Spleen (tissue), 7 donors: ENCODE results near the gene KIT.

Experiments used
- POLR2A ChIP-seq, 3 donors: fragments of 450-650 bp; IDR thresholded peaks; one replicate each; pipeline ENCODE4 v1.5.1; 2017; ENCODE audit warnings: antibody characterized with exemption in 3 of 3, mild to moderate bottlenecking in 1 of 3
- TF ChIP-seq, protein P1 (sequence below), 11 experiments: fragments of 200-600 bp in 7 of 11; fragments of 450-650 bp in 4 of 11; sonication (generic) in 4 of 11; IDR thresholded peaks in 8 of 11; conservative IDR thresholded peaks in 3 of 11; 1 replicate in 7 of 11; 2 replicates in 4 of 11; pipeline versions ENCODE4 v1.4.0 to v1.8.0; 2016 to 2021; ENCODE audit warnings: antibody characterized with exemption in 11 of 11, inconsistent platforms in 4 of 11, mild to moderate bottlenecking in 1 of 11
- donor health status: DM: no; HTN: no; CAD: no; lungs with moderate emphysema.
- donor health status: DM: no; HTN: no; CAD: no.
- donor health status: DM: no; HTN: no; CAD: no.

- TF ChIP-seq, protein P1, sequence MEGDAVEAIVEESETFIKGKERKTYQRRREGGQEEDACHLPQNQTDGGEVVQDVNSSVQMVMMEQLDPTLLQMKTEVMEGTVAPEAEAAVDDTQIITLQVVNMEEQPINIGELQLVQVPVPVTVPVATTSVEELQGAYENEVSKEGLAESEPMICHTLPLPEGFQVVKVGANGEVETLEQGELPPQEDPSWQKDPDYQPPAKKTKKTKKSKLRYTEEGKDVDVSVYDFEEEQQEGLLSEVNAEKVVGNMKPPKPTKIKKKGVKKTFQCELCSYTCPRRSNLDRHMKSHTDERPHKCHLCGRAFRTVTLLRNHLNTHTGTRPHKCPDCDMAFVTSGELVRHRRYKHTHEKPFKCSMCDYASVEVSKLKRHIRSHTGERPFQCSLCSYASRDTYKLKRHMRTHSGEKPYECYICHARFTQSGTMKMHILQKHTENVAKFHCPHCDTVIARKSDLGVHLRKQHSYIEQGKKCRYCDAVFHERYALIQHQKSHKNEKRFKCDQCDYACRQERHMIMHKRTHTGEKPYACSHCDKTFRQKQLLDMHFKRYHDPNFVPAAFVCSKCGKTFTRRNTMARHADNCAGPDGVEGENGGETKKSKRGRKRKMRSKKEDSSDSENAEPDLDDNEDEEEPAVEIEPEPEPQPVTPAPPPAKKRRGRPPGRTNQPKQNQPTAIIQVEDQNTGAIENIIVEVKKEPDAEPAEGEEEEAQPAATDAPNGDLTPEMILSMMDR (IDR thresholded peaks at IDR 0.05 in 8 of 11, conservative IDR thresholded peaks at IDR 0.05 in 3 of 11): no peak
- TF ChIP-seq POLR2A (IDR thresholded peaks at IDR 0.05): no peak
Measured at GRCh38 chr4:54767376-54767775, 109.6 kb downstream of the KIT start.
